ENCODE results near the gene RGS12.

DNA sequence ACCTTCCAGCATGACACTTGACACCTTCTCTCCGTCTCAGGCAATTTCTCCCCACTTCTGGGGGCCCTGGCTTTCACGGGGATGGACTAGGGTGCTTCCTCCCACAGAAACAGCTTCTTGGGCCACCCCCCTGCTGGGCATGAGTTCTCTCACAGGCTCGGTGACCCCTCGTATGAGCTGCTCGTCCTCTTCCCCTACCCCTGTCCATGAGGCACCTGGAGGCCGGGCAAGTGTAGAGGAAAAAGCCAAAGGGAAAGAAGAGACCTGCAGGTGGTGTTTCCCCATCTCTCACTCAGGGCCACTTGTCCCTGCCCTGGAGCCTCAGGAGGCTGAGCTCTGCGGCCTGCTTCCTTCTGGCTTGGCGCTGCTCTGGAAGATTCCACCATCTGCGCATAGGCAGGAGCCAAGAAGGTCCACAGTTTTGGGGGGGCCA lies 1.9 kb upstream of the RGS12 start:
- TF ChIP-seq L3MBTL2 (conservative IDR thresholded peaks at IDR 0.05) (no peak), SUZ12 (IDR thresholded peaks at IDR 0.05) (no peak), FOXM1 (IDR thresholded peaks at IDR 0.05; ENCODE audit: borderline replicate concordance) (no peak), ELF4 (IDR thresholded peaks at IDR 0.05) (no peak), SP1 (IDR thresholded peaks at IDR 0.05) (no peak), LEF1 (IDR thresholded peaks at IDR 0.05; ENCODE audit: borderline replicate concordance) (no peak), NFRKB (IDR thresholded peaks at IDR 0.05) (no peak), BHLHE40 (IDR thresholded peaks at IDR 0.05; ENCODE audit: borderline replicate concordance) (no peak), TARDBP (IDR thresholded peaks at IDR 0.05) (no peak), FOXA1 (IDR thresholded peaks at IDR 0.05) (no peak), FOXK2 (IDR thresholded peaks at IDR 0.05) (no peak), HDGF (IDR thresholded peaks at IDR 0.05; ENCODE audit: borderline replicate concordance) (no peak), ARNT (IDR thresholded peaks at IDR 0.05) (no peak)
- TF ChIP-seq, protein P1, sequence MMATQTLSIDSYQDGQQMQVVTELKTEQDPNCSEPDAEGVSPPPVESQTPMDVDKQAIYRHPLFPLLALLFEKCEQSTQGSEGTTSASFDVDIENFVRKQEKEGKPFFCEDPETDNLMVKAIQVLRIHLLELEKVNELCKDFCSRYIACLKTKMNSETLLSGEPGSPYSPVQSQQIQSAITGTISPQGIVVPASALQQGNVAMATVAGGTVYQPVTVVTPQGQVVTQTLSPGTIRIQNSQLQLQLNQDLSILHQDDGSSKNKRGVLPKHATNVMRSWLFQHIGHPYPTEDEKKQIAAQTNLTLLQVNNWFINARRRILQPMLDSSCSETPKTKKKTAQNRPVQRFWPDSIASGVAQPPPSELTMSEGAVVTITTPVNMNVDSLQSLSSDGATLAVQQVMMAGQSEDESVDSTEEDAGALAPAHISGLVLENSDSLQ (IDR thresholded peaks at IDR 0.05) = no peak
